NCI-H1436 (cell line): ENCODE measurements around the gene PFKFB4.

Source experiments
- DNase-seq: peaks from one replicate; lab custom pipeline; 2025; lab: John Stamatoyannopoulos, UW

Gene PFKFB4

DNA sequence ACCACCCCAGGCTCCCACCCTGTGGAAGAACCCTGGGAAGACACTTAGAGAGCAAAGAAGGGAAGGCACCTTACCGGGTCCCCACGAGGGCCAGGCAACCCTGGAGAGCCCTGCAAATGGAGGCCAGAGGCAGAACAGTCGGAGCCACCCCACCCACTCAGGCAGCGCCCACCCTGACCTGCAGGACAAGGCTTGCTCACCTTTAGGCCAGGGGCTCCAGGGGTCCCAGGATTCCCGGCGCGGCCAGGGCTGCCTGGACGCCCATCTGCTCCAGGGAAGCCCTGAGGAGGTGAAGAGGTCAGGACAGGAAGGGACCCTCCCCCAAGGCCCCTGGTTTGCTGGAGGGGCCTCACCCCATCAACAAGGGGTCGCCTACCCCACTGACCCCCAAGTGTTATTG lies 28.2 kb upstream of the PFKFB4 start:
- no peak for DNase-seq

DNA sequence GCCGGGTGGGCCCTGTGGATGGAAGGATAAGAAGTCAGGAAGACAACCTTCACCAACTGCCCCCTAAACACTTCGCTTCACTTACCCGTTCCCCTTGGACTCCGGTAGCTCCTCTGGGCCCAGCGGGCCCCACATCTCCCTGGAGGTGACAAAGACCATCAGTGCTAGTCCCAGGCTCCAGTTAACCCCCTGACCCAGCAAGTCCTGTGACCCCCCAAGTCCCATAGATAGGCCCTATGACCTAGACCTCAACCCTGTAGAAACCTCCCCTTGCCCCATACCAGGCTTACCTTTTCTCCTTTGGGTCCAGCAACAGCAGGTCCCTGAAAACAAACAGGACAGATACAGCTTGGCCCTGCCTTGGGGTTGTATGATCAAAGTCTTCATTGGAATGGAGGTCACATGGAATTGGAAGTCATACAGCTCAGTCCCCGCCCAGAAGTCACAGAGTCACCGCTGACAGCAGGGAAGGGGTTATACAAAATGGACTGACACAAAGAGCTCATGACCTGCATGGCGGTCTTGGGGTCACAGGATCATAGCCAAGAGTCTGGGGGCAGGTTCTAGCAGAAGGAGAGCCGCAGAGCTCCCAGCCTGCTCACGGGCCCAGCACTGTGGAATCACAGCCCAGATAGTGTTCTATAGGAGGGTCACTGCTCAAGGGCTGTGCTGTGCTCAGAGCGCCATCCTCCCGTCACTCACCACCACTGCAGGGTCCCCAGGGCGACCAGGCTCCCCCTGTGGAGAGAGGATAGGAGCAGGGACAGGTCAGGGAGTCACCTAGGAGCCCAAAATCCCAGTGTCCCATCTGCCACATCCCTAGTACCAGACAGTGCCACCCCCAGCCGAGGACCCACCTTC lies 25.2 kb upstream of the PFKFB4 start:
- no peak for DNase-seq

DNA sequence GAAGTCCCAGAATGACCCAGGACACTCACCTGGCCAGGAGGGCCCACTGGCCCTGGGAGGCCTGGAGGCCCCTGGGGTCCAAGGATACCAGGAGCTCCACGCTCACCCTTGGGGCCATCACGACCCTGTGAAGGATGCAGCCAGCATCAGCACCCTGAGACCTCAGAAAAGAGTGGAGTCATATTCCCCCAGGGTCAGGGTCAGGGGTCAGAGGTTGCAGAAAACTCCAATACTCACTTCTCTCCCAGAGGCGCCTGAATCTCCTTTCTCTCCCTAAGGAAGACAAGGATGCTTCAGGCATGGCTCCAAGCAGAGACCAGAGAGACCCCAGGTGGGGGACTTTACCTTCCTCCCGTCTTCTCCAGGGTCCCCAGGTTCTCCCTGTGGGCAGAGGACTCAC lies 20.0 kb upstream of the PFKFB4 start:
- DNase-seq: no peak

DNA sequence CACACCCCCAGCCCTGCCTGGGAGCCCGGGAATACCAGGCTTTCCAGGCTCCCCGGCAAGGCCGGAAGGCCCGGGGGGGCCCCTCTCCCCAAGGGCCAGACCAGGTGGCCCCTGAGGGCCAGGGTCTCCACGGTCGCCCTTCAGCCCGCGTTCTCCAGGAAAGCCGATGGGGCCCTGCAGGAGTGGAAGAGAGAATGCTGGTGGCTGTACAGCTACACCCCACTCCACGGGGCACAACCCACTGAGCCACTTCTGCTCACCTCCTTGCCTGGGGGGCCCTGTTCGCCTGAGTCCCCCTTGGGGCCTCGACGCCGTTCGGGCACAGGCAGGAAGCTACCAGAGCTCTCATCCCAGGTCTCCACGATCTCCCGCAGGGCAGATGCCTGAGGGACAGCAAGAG lies 18.8 kb upstream of the PFKFB4 start:
- DNase-seq: no peak

DNA sequence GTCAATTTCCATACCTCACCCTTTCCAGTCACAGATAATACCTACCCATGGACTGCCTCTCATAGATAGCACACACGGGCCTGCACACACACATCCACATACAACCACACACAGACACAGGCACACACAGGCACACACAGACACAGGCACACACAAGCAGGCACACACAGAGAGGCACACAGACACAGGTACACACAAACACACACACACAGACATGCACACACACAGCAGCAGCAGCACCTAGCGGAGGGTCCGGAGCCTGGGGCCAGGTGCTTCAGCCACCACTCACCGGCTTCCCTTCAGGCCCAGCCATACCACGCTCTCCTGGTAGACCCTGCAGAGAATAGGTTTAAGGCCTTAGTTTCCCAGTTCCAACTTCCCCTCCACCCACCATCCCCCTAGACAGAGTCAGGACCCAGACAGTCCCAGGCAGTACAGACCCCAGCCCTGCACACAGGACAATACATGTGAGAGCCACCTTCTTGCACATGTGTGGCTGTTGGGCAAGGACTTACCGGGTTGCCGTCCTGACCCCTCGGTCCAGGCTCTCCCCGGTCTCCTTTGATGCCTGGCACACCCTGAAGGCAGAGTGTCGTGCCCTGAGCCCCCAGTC lies 17.5 kb upstream of the PFKFB4 start:
- no peak for DNase-seq

DNA sequence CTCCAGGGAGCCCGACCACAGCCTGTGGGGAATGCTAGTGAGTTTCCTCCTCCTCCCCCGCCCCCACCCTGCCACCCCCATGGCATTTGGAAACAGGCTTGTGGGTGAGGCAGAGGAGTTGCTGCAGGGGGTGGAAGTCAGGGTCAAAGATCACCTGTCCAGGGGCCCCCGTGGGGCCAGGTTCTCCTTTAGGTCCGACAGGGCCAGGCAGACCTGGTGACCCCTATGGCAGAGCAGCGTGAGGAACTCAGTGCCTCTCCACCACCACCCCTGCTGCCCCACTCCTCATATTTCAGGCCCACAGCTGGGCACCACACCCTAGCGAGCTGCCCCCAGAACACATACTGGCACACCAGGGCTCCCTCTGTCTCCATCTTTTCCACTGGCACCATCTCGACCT lies 15.9 kb upstream of the PFKFB4 start:
- DNase-seq: no peak

DNA sequence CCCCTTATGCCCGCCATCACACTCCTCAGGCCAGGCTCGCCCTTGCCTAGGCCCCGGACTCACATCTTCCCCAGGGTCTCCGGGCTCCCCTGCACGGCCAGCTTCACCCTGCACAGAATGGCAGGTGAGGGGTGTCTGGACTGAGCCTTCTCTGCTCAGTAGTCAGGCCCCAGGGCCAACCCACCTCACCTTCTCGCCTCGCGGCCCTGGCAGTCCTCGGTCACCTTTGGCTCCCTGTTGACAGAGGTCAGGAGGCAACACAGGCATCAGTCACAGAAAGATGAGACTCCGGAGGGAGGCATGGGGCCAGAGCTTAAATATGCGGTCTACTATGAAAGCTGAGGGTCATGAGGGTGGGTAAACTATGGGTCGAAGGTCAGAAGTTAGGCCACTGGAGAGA lies 15.3 kb upstream of the PFKFB4 start:
- no peak for DNase-seq

DNA sequence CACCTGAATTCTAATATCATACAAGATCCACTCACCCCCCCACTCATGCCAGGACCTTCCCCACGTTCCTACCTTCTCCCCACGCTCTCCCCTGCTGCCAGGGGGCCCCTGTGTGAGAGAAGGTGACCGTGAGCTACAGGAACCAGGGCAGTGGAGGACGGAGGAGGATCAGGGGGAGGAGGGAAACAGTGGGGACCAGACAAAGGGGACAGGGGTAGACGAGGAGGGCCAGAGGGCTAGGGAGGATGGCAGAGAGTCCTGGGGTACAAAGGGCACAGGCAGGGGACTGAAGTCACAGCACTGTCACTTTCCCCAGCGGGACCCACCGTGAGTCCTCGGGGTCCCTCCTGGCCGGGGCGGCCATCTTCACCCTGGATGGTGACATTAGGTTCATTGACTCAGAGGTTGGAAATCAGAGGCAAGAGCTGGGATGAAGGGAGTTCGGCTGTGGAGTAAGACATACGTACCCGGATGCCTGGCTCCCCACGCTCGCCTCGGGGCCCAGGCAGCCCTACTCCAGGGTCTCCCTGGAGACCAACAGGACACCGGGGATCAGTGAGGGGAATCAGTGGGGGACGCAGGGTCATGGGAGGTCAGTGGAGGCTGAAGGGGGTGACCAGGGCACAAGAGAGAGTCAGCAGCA lies 13.3 kb upstream of the PFKFB4 start:
- no peak for DNase-seq

DNA sequence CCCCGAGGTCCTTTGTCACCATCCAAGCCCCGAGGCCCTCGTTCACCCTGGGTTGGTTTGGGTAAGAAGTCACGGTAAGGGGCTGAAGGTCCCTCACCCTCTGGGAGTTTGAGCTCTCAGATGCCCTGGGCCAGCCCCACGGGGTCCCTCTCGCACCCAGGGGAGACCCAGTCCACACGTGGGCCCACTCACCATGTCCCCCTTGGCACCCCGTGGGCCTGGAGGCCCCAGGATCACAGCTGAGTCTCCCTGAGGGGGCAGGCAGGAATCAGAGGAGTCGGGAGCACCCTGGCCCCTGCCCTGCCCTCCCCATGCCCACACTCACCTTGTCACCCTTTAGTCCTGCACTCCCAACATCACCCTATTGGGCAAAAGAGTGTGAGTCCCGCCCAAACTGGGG lies 12.8 kb upstream of the PFKFB4 start:
- no peak for DNase-seq

DNA sequence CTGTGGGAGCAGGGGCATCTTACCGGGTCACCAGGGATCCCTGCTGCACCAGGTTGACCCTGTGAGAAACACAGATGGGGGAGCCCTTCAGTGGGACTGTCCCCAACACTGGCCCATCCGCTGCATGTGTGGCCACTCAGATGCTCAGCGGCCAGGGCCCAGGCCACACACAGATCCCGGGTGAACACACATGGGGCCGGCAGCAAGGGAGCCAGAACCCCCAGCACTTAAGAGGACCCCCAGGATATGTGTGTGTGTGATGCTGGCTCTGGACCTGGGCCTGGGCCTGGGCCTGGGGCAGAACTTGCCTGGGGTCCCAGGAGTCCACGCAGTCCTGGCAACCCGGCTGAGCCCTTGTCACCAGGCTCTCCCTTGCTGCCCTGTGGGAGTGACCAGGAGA lies 11.9 kb upstream of the PFKFB4 start:
- DNase-seq: no peak

DNA sequence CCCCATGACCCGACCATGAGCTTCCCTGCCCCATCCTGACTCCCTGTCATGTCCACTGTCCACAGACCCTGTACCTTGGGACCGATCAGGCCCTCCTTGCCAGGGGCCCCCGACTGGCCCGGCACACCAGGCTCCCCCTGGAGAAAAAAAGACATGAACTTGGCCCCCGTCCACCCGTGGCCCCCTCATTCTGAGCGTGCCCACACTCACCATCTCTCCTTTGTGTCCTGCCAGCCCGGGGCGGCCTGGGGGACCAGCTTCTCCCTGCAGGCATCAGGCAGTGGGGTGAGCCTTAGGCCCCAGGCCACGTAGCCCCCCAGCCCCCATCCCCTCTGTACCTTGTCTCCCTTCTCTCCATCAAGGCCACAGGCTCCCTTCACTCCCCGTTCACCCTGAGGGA lies 10.9 kb upstream of the PFKFB4 start:
- DNase-seq: no peak

DNA sequence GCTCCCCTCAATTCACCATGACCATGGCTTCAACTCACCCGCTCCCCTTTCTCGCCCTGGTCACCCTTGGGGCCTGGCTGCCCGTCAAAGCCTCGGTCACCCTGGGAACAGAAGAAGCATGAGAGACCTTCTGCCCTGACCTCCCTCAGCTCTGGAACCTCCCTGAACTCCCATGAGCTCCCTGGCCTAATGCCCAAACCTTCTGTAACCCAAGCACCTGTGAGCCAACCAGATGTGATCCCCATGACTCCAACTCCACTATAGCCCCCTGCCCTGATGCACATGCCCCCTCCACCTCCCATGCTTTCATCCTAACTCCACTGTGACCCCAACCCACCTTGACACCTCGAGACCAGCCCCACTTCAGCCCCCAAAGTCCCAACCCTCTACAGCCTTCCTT lies 10.5 kb upstream of the PFKFB4 start:
- no peak for DNase-seq

DNA sequence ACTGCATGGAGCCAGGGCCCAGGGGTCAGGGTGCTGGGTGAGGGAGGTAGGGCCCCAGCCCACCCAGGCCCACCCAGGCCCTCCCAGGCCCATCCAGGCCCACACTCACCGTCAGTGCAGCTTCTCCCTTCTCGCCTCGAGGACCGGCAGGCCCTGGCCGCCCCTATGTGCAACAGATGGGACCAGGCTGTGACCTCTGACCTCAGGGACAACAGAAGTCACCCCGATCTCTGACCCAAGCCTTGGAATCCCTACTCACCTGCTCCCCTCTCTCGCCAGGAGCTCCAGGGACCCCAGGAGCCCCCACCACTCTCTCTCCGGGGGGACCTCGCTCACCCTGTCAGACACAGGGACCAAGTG lies 9.8 kb upstream of the PFKFB4 start:
- no peak for DNase-seq

DNA sequence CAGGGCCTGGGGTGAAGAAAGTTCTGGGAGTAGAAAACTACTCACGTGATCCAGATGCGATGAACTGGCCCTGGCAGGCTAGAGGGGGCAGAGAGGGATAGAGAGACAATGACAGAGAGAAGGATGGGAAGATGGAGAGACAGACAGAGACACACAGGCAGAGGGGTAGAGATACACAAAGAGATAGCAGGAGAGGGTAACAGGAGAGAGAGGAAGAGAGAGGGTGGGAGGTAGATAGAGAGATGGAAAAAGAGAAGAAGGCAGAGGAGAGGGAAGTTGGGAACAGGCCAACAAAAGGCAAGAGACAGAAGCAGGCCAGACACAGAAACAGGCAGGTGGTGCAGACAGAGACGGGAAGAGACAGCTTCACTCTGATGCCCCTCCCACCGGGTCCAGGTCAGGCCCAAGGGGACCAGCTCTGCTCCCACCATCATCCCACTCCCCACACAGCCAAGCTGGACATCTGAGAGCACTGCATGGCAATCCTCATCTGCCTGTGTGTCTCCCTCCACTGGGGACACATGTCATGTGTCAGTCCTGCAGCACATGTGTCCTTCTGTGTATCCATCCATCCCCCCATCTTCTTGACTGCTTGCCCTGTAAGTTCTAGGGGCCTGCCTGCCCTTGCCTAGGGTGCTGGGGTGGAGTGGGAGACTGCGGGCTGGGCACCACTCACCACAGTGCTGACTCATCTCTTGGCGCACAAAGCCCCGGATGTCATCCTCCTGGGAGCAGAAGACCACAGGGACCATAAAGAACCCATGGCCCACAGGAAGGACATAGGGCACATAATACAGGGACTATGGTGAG lies 9.2 kb upstream of the PFKFB4 start:
- no peak for DNase-seq

DNA sequence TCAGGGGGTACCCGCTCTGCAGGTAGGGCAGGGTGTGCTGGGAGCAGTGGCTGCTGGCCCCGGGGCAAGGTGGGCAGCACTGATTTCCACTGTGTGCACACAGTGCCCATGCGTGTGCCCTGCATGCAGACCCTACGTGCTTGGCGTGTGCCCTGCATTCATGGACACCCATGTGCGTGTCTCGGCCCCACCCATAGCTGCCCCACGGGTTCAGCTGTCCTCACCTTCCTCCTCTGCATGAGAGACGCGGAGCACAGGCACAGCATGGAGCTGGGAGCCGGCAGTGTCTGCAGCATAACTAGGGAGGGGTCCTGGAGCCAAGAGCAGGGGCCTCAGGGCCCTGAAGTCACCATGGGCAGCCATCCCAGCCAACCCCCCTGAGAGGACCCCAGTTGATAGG lies 8.6 kb upstream of the PFKFB4 start:
- no peak for DNase-seq

DNA sequence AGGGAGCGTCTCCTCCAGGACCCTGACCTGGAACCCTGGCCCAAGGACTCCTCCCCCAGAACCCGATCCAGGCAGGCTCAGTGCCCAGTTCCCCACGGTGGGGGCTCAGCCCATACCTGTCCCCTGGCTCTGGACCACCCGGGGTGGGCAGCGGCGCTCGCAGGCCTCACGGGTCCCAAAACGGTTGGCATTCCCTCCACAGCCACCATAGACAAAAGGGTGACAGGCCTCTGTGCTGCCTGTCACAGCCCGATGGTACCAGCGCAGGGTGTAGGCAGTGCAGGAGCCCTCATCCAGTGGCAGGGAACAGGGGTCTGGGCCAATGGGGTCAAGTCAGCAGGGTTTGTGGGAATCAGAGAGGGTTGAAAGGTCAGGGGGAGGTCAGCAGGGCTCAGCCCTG lies 8.1 kb upstream of the PFKFB4 start:
- no peak for DNase-seq

DNA sequence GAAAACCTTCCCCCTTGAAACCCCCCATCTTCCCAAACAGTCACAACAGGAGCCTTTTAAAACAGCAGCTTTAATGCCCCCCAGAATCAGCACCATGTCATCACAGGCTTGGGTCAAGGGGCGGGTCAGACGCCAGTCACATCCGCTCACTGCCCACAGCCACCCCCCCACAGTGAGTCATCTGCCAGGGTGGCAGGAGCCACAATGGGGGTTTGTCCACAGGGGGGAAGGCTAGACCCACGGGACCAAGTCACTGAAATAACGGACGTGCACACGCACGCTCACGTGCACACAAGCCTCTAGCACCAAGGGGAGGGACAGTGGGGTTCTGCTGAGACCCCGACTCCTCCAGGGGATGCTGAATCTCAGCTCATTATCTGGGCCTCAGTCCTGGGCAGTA lies 7.4 kb upstream of the PFKFB4 start:
- DNase-seq: no peak

DNA sequence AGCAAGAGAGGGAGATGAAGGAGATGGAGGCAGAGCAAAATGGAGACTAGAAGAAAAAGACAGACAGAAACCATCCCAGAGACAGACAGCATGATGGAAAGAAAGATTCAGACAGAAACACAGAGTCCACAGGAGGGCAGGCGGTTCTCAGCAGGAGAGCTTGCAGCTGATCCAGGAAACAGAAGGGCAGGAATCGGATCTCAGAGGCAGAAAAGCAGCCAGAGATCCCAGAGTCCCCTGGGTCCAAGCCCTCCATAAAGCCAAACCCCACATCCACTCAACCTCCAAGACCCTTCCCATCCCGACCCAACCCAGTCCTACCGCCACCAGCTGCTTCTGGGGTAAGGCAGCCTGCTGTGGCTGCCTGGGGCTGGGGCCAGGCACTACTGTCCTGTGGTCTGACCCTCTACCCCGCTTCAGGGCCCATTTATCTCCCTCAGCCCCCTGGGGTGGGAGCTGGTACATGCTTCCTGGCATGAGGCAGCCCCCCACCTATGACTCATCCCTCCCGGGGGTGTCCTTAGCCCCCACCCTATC lies 6.8 kb upstream of the PFKFB4 start, which contains the start of gene UCN2:
Gene UCN2 (minus strand): TSS at position 400 of the 537 bp plus-strand sequence. CDS start 657 bp downstream, outside the sequence.
- DNase-seq: no peak

DNA sequence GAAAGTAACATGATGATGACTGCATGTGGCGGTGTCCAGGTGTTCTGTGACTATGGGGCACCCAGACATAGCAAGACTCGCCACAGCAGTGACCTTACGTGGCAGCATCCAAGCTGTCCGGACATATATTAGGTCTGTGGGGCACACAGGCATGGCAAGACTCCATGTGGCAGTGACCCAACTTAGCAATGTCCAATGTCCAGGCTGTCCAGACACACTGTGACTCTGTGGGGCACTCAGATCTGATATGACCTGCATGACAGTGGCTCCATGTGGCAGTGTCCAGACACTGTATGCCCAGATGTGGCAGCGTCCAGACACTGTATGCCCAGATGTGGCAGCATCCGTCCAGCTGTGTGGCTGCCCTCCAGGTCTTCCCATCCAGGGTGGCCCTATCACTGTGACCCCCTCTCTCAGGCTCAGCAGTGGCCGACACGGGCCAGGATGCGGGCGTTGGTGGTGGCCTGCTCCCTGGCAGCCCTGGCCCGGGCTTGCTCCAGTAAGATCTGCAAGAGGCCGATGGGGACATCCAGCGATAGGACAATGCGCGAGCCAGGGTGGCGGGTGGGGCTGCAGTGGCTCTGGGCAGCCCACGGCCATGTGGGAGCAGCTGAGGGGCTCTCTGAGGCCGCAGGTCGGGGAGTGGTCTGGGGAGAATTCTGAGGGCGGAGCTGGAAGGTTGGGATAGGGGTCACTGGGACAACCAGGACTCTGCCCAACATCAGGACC lies 5.9 kb upstream of the PFKFB4 start:
- no peak for DNase-seq

DNA sequence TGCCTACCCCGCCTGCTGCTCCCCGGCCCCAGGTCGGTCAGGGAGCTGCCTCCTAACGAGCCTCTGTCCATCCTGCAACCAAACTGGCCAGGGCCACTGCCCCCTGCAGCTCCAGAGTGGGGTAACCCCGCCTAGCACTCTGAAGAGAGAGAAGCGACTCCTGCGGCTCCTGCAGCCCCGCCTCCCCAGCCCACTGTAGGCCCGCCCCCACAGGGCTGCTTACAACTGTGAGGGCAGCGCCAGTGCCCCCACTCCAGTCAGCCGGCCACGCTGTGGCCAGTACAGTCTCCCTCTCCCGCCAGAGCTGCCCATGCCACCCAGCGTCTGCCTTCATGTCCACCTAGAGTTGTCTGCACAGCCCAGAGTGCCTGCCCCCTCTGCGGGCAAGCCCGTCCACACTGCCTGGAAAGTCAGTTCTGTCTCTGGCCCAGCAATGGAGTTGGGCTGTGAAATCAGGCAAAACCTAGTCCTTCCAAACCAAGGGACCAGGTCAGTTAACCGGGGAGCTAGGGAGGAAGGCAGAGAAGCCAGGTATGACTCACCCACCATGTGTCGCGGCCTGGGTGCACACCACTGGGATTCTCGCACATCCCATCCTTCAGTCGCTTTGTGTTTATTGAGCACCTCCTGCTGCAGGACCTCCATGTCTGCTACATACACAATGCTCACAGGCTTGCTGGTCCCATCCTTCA lies 4.6 kb upstream of the PFKFB4 start:
- no peak for DNase-seq

DNA sequence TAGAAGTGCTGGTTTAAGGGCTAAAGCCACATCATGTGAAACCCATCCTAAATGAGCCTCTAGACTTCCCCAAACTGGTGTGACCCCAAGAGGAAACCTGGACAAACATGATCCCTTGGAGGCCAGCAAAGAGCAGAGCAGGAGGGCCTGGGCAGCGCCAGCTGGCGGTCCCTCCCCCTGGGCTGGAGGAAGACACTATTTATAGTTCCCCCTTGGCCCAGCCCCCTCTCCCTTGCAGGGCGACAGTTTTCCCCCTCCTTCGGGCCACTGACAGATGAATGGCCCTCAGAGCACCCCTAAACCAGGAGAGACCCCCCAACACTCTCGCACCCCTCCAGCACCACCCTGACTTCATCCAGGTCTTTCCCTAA lies 4.0 kb upstream of the PFKFB4 start:
- no peak for DNase-seq
